Tibial nerve (tissue), 4 donors: ENCODE measurements around the gene MEGF10. TPM values are rescaled to one million over a fixed set of nuclear protein-coding genes. Genes with fewer than 3 reads are reported as not detected.

Experiments
- DNase-seq, 2 donors: peaks; one replicate each; pipeline ENCODE4 v3.0.0-alpha.2; 2019; ENCODE audit warnings: low spot score in 2 of 2
- H3K27ac ChIP-seq, 4 donors: fragments of 200-600 bp; sonication (generic) in 3 of 4; one replicate each; pipeline ENCODE4 v1.5.1; 2017 to 2019; ENCODE audit warnings: mild to moderate bottlenecking in 1 of 4
- H3K27me3 ChIP-seq, 2 donors: fragments of 200-600 bp; sonication (generic) in 1 of 2; one replicate each; pipeline versions ENCODE4 v1.5.1 to v1.6.0; 2017 to 2019
- H3K36me3 ChIP-seq, 3 donors: fragments of 200-600 bp; sonication (generic); one replicate each; pipeline ENCODE4 v1.5.1; 2018 to 2019
- H3K4me1 ChIP-seq, 4 donors: fragments of 200-600 bp; sonication (generic) in 3 of 4; one replicate each; pipeline ENCODE4 v1.5.1; 2017 to 2019
- H3K4me3 ChIP-seq, 4 donors: fragments of 200-600 bp; sonication (generic) in 3 of 4; one replicate each; pipeline ENCODE4 v1.5.1; 2017 to 2019; ENCODE audit warnings: mild to moderate bottlenecking in 1 of 4, moderate library complexity in 1 of 4
- H3K9me3 ChIP-seq, 4 donors: fragments of 200-600 bp; sonication (generic) in 3 of 4; one replicate each; pipeline ENCODE4 v1.5.1; 2017 to 2019
- EP300 ChIP-seq, 2 donors: sonication (generic); formaldehyde crosslinking; IDR thresholded peaks; one replicate each; pipeline ENCODE4 v1.6.1; 2017; ENCODE audit warnings: antibody characterized with exemption in 2 of 2, mild to moderate bottlenecking in 1 of 2
- POLR2A ChIP-seq, 2 donors: fragments of 450-650 bp; IDR thresholded peaks; one replicate each; pipeline ENCODE4 v1.6.1; 2017; ENCODE audit warnings: antibody characterized with exemption in 2 of 2, mild to moderate bottlenecking in 2 of 2, moderate library complexity in 2 of 2
- WGBS, 2 donors: methylation state at CpG; one replicate each; pipeline ENCODE4 v1.1.5; 2018; 5-methylcytosine and 5-hydroxymethylcytosine counted together
- total RNA-seq, 4 donors: library from RNA; depleted of rRNA; stranded (reverse); fragments of >200 nt; gene quantifications; one replicate each; pipeline ENCODE4 v1.1.0, GENCODE V29; 2016
- TF ChIP-seq, protein P1 (sequence below), 5 experiments: fragments of 200-600 bp in 3 of 5; fragments of 450-650 bp in 2 of 5; sonication (generic) in 3 of 5; IDR thresholded peaks; one replicate each; pipeline ENCODE4 v1.5.1; 2016 to 2019; ENCODE audit warnings: antibody characterized with exemption in 5 of 5, mild to moderate bottlenecking in 3 of 5, moderate library complexity in 2 of 5

Gene MEGF10
- total RNA-seq, 4 donors from 2014 or later, result 0.30 to 3.3 (median 1.3) TPM

DNA sequence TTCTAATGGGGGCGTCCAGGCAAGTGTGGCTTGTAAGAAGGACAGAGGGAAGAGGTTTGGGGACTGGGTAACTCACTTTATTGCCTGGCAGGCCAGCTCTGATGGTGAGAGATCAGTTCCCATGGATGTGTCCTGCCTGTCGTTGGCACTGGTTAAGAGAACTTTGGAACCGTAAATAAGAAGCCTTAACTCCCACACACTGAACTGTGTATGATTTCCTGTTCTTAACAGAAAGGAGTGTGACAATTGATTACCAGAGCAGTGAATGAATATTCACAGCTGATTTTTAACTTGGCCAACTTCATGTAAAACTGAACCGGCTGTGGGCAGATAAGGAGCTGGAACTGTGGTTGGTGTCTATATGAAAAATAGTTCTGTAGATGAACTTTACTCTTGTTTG is 63.2 kb downstream of the MEGF10 start:
- Histone ChIP-seq H3K4me3 (no peak overlapping the region), H3K9me3 (no peaks in the 10 kb centered on the region), H3K27ac (no peak overlapping the region), H3K27me3 (no peaks in the 10 kb centered on the region), H3K36me3 (no peaks in the 10 kb centered on the region), H3K4me1 (peaks cover 0 to 8% (median 0%) of the 10 kb centered on the region in 4 donors)
- TF ChIP-seq EP300 (IDR thresholded peaks at IDR 0.05) (no peak), POLR2A (IDR thresholded peaks at IDR 0.05) (no peak)
- TF ChIP-seq, protein P1, sequence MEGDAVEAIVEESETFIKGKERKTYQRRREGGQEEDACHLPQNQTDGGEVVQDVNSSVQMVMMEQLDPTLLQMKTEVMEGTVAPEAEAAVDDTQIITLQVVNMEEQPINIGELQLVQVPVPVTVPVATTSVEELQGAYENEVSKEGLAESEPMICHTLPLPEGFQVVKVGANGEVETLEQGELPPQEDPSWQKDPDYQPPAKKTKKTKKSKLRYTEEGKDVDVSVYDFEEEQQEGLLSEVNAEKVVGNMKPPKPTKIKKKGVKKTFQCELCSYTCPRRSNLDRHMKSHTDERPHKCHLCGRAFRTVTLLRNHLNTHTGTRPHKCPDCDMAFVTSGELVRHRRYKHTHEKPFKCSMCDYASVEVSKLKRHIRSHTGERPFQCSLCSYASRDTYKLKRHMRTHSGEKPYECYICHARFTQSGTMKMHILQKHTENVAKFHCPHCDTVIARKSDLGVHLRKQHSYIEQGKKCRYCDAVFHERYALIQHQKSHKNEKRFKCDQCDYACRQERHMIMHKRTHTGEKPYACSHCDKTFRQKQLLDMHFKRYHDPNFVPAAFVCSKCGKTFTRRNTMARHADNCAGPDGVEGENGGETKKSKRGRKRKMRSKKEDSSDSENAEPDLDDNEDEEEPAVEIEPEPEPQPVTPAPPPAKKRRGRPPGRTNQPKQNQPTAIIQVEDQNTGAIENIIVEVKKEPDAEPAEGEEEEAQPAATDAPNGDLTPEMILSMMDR (IDR thresholded peaks at IDR 0.05), result no peak
- DNase-seq, result no peak
- WGBS, 2 donors, result 49 to 54% methylated on average over 4 of the region's 4 CpGs

DNA sequence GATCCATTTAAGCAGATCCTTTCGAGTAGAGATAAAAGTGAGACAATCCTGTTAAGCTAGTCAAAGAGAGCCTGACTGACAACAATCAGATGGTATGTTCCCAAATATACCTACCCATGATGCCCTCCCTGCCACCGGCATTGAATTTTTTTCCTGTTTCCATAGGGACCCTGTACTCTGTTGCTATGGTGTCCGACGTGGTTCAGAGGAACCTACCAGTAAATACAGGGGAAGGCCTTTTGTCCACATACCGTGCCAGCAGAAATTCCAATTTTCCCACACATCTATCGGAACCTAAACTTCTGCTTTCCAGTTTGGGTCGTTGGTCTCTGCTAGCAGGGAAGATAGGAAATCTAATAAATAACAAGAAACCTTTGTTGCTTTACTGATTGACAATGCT is 64.7 kb downstream of the MEGF10 start:
- Histone ChIP-seq H3K27ac (no peak overlapping the region), H3K9me3 (no peaks in the 10 kb centered on the region), H3K4me1 (peaks cover 0 to 8% (median 0%) of the 10 kb centered on the region in 4 donors), H3K4me3 (no peak overlapping the region), H3K36me3 (no peaks in the 10 kb centered on the region), H3K27me3 (no peaks in the 10 kb centered on the region)
- 73 to 77% methylated on average over 7 of the region's 7 CpGs for WGBS, 2 donors
- DNase-seq, result no peak
- no peak for TF ChIP-seq EP300 (IDR thresholded peaks at IDR 0.05)
- no peak for TF ChIP-seq POLR2A (IDR thresholded peaks at IDR 0.05)
- TF ChIP-seq, protein P1 (IDR thresholded peaks at IDR 0.05), result no peak

DNA sequence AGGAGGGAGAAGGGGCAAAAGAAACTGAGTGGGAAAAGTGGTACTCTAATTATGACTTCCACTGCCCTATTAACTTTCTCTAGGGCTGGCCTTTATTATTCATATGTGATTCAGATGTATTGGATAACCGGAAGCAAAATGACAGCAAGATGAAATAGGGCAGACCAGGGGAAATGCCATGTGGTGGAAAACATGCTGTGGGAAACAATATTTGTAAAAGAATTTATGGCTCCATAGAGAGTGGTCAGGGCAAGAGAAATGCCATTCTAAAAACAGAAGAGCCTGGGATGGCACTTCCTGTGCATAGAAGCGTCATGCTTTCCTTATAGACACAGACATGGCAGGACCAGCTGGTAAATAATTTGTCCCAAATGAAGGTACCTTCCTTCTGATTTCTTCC is 67.7 kb downstream of the MEGF10 start:
- WGBS, 2 donors, result 71 to 75% methylated on average over 2 of the region's 2 CpGs
- H3K9me3 ChIP-seq, result no peaks in the 10 kb centered on the region
- TF ChIP-seq EP300 (IDR thresholded peaks at IDR 0.05) (no peak), POLR2A (IDR thresholded peaks at IDR 0.05) (no peak)
- TF ChIP-seq, protein P1 (IDR thresholded peaks at IDR 0.05), result no peak
- H3K36me3 ChIP-seq, result no peaks in the 10 kb centered on the region
- H3K4me1 ChIP-seq, result peaks cover 0 to 8% (median 0%) of the 10 kb centered on the region in 4 donors
- H3K27ac ChIP-seq, result no peak overlapping the region
- no peak for DNase-seq
- H3K27me3 ChIP-seq, result no peaks in the 10 kb centered on the region
- no peak overlapping the region for H3K4me3 ChIP-seq

DNA sequence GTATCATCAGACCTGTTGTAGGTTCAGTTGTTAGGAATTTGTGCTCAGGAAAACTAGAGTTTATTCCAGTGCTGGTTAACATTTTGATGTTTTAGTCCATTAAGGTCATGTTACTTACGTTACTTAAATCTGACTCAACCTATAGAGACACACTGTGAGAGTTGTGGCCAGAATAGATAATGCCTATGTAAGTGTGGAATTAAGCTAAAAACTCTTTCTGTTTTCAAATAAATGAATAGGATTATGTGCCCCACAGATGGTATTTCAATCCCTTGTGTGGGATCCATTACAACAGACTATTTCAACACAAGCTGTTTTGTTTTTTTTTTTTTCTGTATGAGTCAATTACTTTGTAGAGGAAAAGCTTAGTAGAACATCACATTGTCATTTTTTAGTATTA is 68.1 kb downstream of the MEGF10 start:
- H3K27me3 ChIP-seq, result no peaks in the 10 kb centered on the region
- TF ChIP-seq, protein P1 (IDR thresholded peaks at IDR 0.05), result no peak
- no peak for TF ChIP-seq POLR2A (IDR thresholded peaks at IDR 0.05)
- TF ChIP-seq EP300 (IDR thresholded peaks at IDR 0.05), result no peak
- no peak overlapping the region for H3K27ac ChIP-seq
- no peak overlapping the region for H3K4me3 ChIP-seq
- H3K9me3 ChIP-seq, result no peaks in the 10 kb centered on the region
- no peak for DNase-seq
- H3K36me3 ChIP-seq, result no peaks in the 10 kb centered on the region
- WGBS, 2 donors, result 38 to 59% methylated on average over 1 of the region's 1 CpG
- H3K4me1 ChIP-seq, result peaks cover 0 to 8% (median 0%) of the 10 kb centered on the region in 4 donors

DNA sequence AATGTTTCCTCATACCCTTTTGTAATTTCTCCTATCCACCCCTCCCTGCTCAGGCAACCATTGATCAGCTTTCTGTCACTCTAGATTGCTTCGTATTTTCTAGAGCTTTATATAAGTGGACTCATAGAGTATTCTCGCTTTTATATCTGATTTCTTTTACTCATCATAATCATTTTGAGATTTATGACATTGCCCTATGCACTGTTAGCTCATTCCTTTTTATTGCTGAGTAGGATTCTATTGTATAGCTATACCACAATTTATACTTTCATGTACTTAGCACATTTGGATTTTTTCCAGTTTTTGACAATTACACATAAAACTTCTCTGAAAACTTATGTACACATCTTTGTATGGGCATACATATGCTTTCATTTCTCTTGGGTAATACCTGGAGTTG is 68.9 kb downstream of the MEGF10 start:
- TF ChIP-seq, protein P1 (IDR thresholded peaks at IDR 0.05), result no peak
- TF ChIP-seq POLR2A (IDR thresholded peaks at IDR 0.05), result no peak
- TF ChIP-seq EP300 (IDR thresholded peaks at IDR 0.05), result no peak
- Histone ChIP-seq H3K36me3 (no peaks in the 10 kb centered on the region), H3K27me3 (no peaks in the 10 kb centered on the region), H3K9me3 (no peaks in the 10 kb centered on the region), H3K4me3 (no peak overlapping the region), H3K27ac (no peak overlapping the region), H3K4me1 (peaks cover 0 to 8% (median 0%) of the 10 kb centered on the region in 4 donors)
- no peak for DNase-seq
- 98 to 99% methylated on average over 2 of the region's 2 CpGs for WGBS, 2 donors
